Stimulated activated CD8-positive, alpha-beta memory T cell treated with anti-CD3 and anti-CD28 coated beads, Interleukin-2, amount 100 ng/mL, for 48 hours (primary cell): ENCODE results near the gene E2F8.
A peak's percentile ranks its signal among the peaks of the same experiment; 100 is the strongest.
"Not testable (repeated sequence)": the region's sequence is repeated elsewhere in the genome, so short reads cannot be mapped to it uniquely, and the experiment has no call there.

ENCODE experiments used
- DNase-seq, 2 donors: peaks; one replicate each; pipeline ENCODE4 v3.0.0-alpha.2; 2020; ENCODE audit warnings: low read depth in 2 of 2

Gene E2F8

GRCh38 chr11:19240420-19241259, at the start of gene E2F8:
Gene E2F8 (minus strand): TSS chr11:19240945. CDS start chr11:19240121, 824 bp downstream.
- peak; percentile 86 to 87 for DNase-seq

GRCh38 chr11:19290356-19290755, 49.6 kb upstream of the E2F8 start:
- no peak for DNase-seq

GRCh38 chr11:19288256-19288655, 47.5 kb upstream of the E2F8 start:
- DNase-seq, result no peak

- no peak for DNase-seq
Observed at GRCh38 chr11:19286411-19286810, 45.7 kb upstream of the E2F8 start.

- no peak for DNase-seq
Observed at GRCh38 chr11:19284881-19285280, 44.1 kb upstream of the E2F8 start.

- DNase-seq, result no peak
Observed at GRCh38 chr11:19283991-19284390, 43.2 kb upstream of the E2F8 start.

- no peak for DNase-seq
Observed at GRCh38 chr11:19281555-19281954, 40.8 kb upstream of the E2F8 start.

GRCh38 chr11:19281041-19281440, 40.3 kb upstream of the E2F8 start:
- DNase-seq, result no peak

GRCh38 chr11:19279451-19279850, 38.7 kb upstream of the E2F8 start:
- no peak for DNase-seq

- no peak for DNase-seq
Observed at GRCh38 chr11:19276859-19277808, 36.4 kb upstream of the E2F8 start.

- DNase-seq, result no peak
Observed at GRCh38 chr11:19275496-19275895, 34.8 kb upstream of the E2F8 start.

- not testable (repeated sequence) for DNase-seq
Observed at GRCh38 chr11:19273219-19273618, 32.5 kb upstream of the E2F8 start.

GRCh38 chr11:19268909-19269308, 28.2 kb upstream of the E2F8 start:
- DNase-seq, result no peak

GRCh38 chr11:19267567-19267966, 26.8 kb upstream of the E2F8 start:
- no peak for DNase-seq

GRCh38 chr11:19263333-19263732, 22.6 kb upstream of the E2F8 start:
- no peak for DNase-seq

GRCh38 chr11:19259487-19260345, 19.0 kb upstream of the E2F8 start:
- peak; percentile 49 to 59 for DNase-seq

- DNase-seq, result no peak
Observed at GRCh38 chr11:19258641-19259230, 18.0 kb upstream of the E2F8 start.

GRCh38 chr11:19254441-19254840, 13.7 kb upstream of the E2F8 start:
- not testable (repeated sequence) for DNase-seq

- no peak for DNase-seq
Observed at GRCh38 chr11:19253817-19254216, 13.1 kb upstream of the E2F8 start.

- DNase-seq, result no peak
Observed at GRCh38 chr11:19253153-19253745, 12.5 kb upstream of the E2F8 start.
